ENCODE measurements around the gene MTERF4.

GRCh38 chr2:241048949-241049343, 53.1 kb downstream of the MTERF4 start:
- TF ChIP-seq ZNF8 (CRISPR knock-in tag; IDR thresholded peaks at IDR 0.05): no peak
- no peak for TF ChIP-seq ARNTL (CRISPR knock-in tag; IDR thresholded peaks at IDR 0.05; ENCODE audit: borderline replicate concordance, low read depth)
- no peak for TF ChIP-seq ZFP30 (CRISPR knock-in tag; IDR thresholded peaks at IDR 0.05)
- no peak for TF ChIP-seq TCF4 (CRISPR knock-in tag; IDR thresholded peaks at IDR 0.05; ENCODE audit: borderline replicate concordance)
- no peak for TF ChIP-seq ZC3H10 (CRISPR knock-in tag; IDR thresholded peaks at IDR 0.05)
- TF ChIP-seq OSR1 (CRISPR knock-in tag; IDR thresholded peaks at IDR 0.05): no peak
- TF ChIP-seq CSRNP3 (CRISPR knock-in tag; IDR thresholded peaks at IDR 0.05): no peak
- TF ChIP-seq GLIS3 (CRISPR knock-in tag; IDR thresholded peaks at IDR 0.05): no peak
